ENCODE measurements around the gene IGLL5. TPM values are rescaled to one million over a fixed set of nuclear protein-coding genes. Genes with fewer than 3 reads are reported as not detected.

Gene IGLL5
- total and polyA plus RNA-seq, 2 experiments from 2014 or later = not detected

GRCh38 chr22:22914726-22915669, 27.4 kb downstream of the IGLL5 start:
- H3K9me3 ChIP-seq (ENCODE audit: low read depth) = no peaks in the 10 kb centered on the region
- H3K79me2 ChIP-seq (ENCODE audit: insufficient read depth) = no peaks in the 10 kb centered on the region
- in situ Hi-C loops (cut with MboI) = no loop called here
- H4K20me1 ChIP-seq (ENCODE audit: insufficient read depth) = no peaks in the 10 kb centered on the region
- no peaks in the 10 kb centered on the region for H3K4me1 ChIP-seq (ENCODE audit: insufficient read depth)
- H3K9ac ChIP-seq = no peak overlapping the region
- H3K4me3 ChIP-seq = no peak overlapping the region
- H2AFZ ChIP-seq = no peak overlapping the region
- H3F3A ChIP-seq (ENCODE audit: insufficient read depth) = no peaks in the 10 kb centered on the region
- 45 to 48% methylated on average over 11 of the region's 11 CpGs for WGBS, 2 experiments (ENCODE audit: low coverage in 1 of 2, low lambda C conversion rate in 2 of 2, missing lambda C conversion rate in 2 of 2)
- H3K4me2 ChIP-seq (ENCODE audit: unreplicated experiment) = no peak overlapping the region
- TF ChIP-seq EZH2 (IDR thresholded peaks at IDR 0.05; ENCODE audit: insufficient read depth, poor library complexity, severe bottlenecking) (no peak), EZH2phosphoT487 (IDR thresholded peaks at IDR 0.05; ENCODE audit: insufficient read depth, low read depth) (no peak)
- no peaks in the 10 kb centered on the region for H3K36me3 ChIP-seq (ENCODE audit: low read depth)
- H3K27me3 ChIP-seq (replicated peaks; ENCODE audit: insufficient read depth) = peaks cover 11% of the 10 kb centered on the region
- no peaks in the 10 kb centered on the region for H3K9me2 ChIP-seq (ENCODE audit: insufficient read depth)
- DNase-seq = no peak
- no peak overlapping the region for H3K27ac ChIP-seq

- H4K20me1 ChIP-seq (ENCODE audit: insufficient read depth) = no peaks in the 10 kb centered on the region
- no peaks in the 10 kb centered on the region for H3K4me1 ChIP-seq (ENCODE audit: insufficient read depth)
- in situ Hi-C loops (cut with MboI) = no loop called here
- no peak overlapping the region for H3K4me2 ChIP-seq (ENCODE audit: unreplicated experiment)
- no peak overlapping the region for H3K4me3 ChIP-seq
- no peaks in the 10 kb centered on the region for H3K36me3 ChIP-seq (ENCODE audit: low read depth)
- no peaks in the 10 kb centered on the region for H3K9me2 ChIP-seq (ENCODE audit: insufficient read depth)
- H3K27ac ChIP-seq = no peak overlapping the region
- peaks cover 8% of the 10 kb centered on the region for H3K27me3 ChIP-seq (replicated peaks; ENCODE audit: insufficient read depth)
- no peak overlapping the region for H3K9ac ChIP-seq
- no peak overlapping the region for H2AFZ ChIP-seq
- H3F3A ChIP-seq (ENCODE audit: insufficient read depth) = no peaks in the 10 kb centered on the region
- no peaks in the 10 kb centered on the region for H3K79me2 ChIP-seq (ENCODE audit: insufficient read depth)
- no peaks in the 10 kb centered on the region for H3K9me3 ChIP-seq (ENCODE audit: low read depth)
- no peak for TF ChIP-seq EZH2 (IDR thresholded peaks at IDR 0.05; ENCODE audit: insufficient read depth, poor library complexity, severe bottlenecking)
- no peak for TF ChIP-seq EZH2phosphoT487 (IDR thresholded peaks at IDR 0.05; ENCODE audit: insufficient read depth, low read depth)
- DNase-seq = no peak
- 50 to 54% methylated on average over 6 of the region's 6 CpGs for WGBS, 2 experiments (ENCODE audit: low coverage in 1 of 2, low lambda C conversion rate in 2 of 2, missing lambda C conversion rate in 2 of 2)
Measured at GRCh38 chr22:22915670-22916035, 28.0 kb downstream of the IGLL5 start.

- Histone ChIP-seq H3K9me2 (ENCODE audit: insufficient read depth) (no peaks in the 10 kb centered on the region), H3F3A (ENCODE audit: insufficient read depth) (no peaks in the 10 kb centered on the region), H3K9me3 (ENCODE audit: low read depth) (no peaks in the 10 kb centered on the region), H3K9ac (no peak overlapping the region), H2AFZ (no peak overlapping the region), H3K27me3 (replicated peaks; ENCODE audit: insufficient read depth) (peaks cover 2% of the 10 kb centered on the region; the same call in 1 of the 2 replicates), H3K27ac (no peak overlapping the region), H3K79me2 (ENCODE audit: insufficient read depth) (no peaks in the 10 kb centered on the region), H3K36me3 (ENCODE audit: low read depth) (no peaks in the 10 kb centered on the region), H3K4me3 (no peak overlapping the region), H3K4me2 (ENCODE audit: unreplicated experiment) (no peak overlapping the region), H4K20me1 (ENCODE audit: insufficient read depth) (no peaks in the 10 kb centered on the region), H3K4me1 (ENCODE audit: insufficient read depth) (no peaks in the 10 kb centered on the region)
- TF ChIP-seq EZH2 (IDR thresholded peaks at IDR 0.05; ENCODE audit: insufficient read depth, poor library complexity, severe bottlenecking) (no peak), EZH2phosphoT487 (IDR thresholded peaks at IDR 0.05; ENCODE audit: insufficient read depth, low read depth) (no peak)
- WGBS, 2 experiments (ENCODE audit: low coverage in 1 of 2, low lambda C conversion rate in 2 of 2, missing lambda C conversion rate in 2 of 2) = 37 to 44% methylated on average over 10 of the region's 10 CpGs
- in situ Hi-C loops (cut with MboI) = no loop called here
- no peak for DNase-seq
Measured at GRCh38 chr22:22916215-22916951, 28.8 kb downstream of the IGLL5 start.

GRCh38 chr22:22916952-22917290, 29.3 kb downstream of the IGLL5 start:
- Histone ChIP-seq H3F3A (ENCODE audit: insufficient read depth) (no peaks in the 10 kb centered on the region), H3K36me3 (ENCODE audit: low read depth) (no peaks in the 10 kb centered on the region), H3K9me2 (ENCODE audit: insufficient read depth) (no peaks in the 10 kb centered on the region), H3K9me3 (ENCODE audit: low read depth) (no peaks in the 10 kb centered on the region), H3K4me3 (no peak overlapping the region), H3K27me3 (replicated peaks; ENCODE audit: insufficient read depth) (no peaks in the 10 kb centered on the region; the same call in 1 of the 2 replicates), H3K4me1 (ENCODE audit: insufficient read depth) (no peaks in the 10 kb centered on the region), H3K9ac (no peak overlapping the region), H2AFZ (no peak overlapping the region), H3K27ac (no peak overlapping the region), H3K4me2 (ENCODE audit: unreplicated experiment) (no peak overlapping the region), H3K79me2 (ENCODE audit: insufficient read depth) (no peaks in the 10 kb centered on the region), H4K20me1 (ENCODE audit: insufficient read depth) (no peaks in the 10 kb centered on the region)
- TF ChIP-seq EZH2 (IDR thresholded peaks at IDR 0.05; ENCODE audit: insufficient read depth, poor library complexity, severe bottlenecking) (no peak), EZH2phosphoT487 (IDR thresholded peaks at IDR 0.05; ENCODE audit: insufficient read depth, low read depth) (no peak)
- in situ Hi-C loops (cut with MboI) = no loop called here
- 48 to 66% methylated on average over 3 of the region's 3 CpGs for WGBS, 2 experiments (ENCODE audit: low coverage in 1 of 2, low lambda C conversion rate in 2 of 2, missing lambda C conversion rate in 2 of 2)
- no peak for DNase-seq
